ENCODE data around the gene TIAM2.

DNA sequence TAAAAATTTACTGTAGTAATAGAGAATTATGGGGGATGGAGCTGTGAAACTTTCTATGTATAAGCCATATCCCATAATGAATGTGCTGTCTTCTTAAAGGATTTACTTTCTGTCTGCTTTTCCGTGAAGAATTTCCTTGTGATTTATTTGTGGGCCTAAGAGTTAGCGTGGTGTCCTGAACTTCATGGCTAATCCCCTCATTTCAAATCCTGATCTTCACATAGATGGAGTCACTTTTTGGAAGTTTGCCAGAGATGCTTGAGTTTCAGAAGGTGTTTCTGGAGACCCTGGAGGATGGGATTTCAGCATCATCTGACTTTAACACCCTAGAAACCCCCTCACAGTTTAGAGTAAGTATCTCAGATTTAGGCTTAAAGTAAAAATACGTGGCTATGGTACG is 249.3 kb downstream of the TIAM2 start:
- TF ChIP-seq CTCF (IDR thresholded peaks at IDR 0.05; ENCODE audit: poor library complexity) (no peak), EZH2phosphoT487 (IDR thresholded peaks at IDR 0.05; ENCODE audit: low read depth, severe bottlenecking, unreplicated experiment) (no peak), EZH2 (IDR thresholded peaks at IDR 0.05; ENCODE audit: borderline replicate concordance) (no peak)

All from hepatocyte (in vitro differentiated cells).